ENCODE data around the gene C22orf23. TPM values are rescaled to one million over a fixed set of nuclear protein-coding genes. Genes with fewer than 3 reads are reported as not detected.

The C22orf23 gene
- total and polyA plus RNA-seq, 2 of the 4 experiments (the other 2 are of a cell fraction), result 0.39 to 0.54 TPM

DNA sequence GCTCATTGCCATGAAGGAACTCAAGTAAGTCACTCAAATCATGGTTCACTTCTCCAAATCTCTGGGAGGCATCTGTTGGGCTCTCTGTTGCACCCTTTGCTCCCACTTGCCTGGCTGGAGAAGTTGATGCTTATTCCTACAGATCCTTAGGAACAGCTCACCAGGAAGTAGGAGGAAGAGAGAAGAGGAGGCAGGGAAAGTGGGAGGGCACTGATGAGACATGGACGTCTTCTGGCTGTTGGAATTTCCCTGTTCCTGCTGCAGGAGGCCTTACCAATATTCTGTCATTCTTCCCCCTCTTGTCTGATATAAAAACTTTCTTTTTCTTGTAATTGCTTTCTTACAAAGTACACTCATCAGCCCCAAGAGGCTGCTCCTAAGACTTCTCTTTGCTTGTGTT is 13.7 kb upstream of the C22orf23 start:
- no TSS peak for BruUV-seq (replicated peaks)
- Histone ChIP-seq H2BK120ac (ENCODE audit: low read depth, low read length) (no peak overlapping the region), H2BK15ac (ENCODE audit: low read depth, low read length) (no peak overlapping the region), H2BK5ac (ENCODE audit: low read depth, low read length, poor library complexity, severe bottlenecking) (no peak overlapping the region), H3K14ac (replicated peaks; ENCODE audit: low read depth, low read length) (no peak overlapping the region), H3K4me3 (ENCODE audit: insufficient read depth, low read depth, low read length) (no peak overlapping the region), H3K9ac (ENCODE audit: low read depth, low read length) (no peak overlapping the region), H3K9me1 (ENCODE audit: insufficient read depth, low read length) (peaks cover 5% of the 10 kb centered on the region; the same call in 1 of the 2 replicates), H4K20me1 (ENCODE audit: insufficient read depth, low read length) (peaks cover 12% of the 10 kb centered on the region), H3K23ac (ENCODE audit: low read depth, low read length) (no peak overlapping the region), H3K4me1 (ENCODE audit: control insufficient read depth, insufficient read depth, low read length) (peaks cover 7% of the 10 kb centered on the region), H4K5ac (ENCODE audit: low read depth, low read length) (no peak overlapping the region), H3K56ac (ENCODE audit: extremely low read depth, insufficient read depth, low read length) (no peak overlapping the region), H4K91ac (ENCODE audit: insufficient read depth, low read depth, low read length) (no peak overlapping the region), H3K27me3 (ENCODE audit: control insufficient read depth, insufficient read depth, low read length) (no peaks in the 10 kb centered on the region), H3K27ac (ENCODE audit: insufficient read depth, low read length) (no peak overlapping the region), H3K18ac (ENCODE audit: low read depth, low read length) (no peak overlapping the region), H2AK5ac (ENCODE audit: low read depth, low read length) (no peak overlapping the region), H2AFZ (replicated peaks; ENCODE audit: low read length, poor library complexity) (no peak overlapping the region), H4K8ac (ENCODE audit: low read depth in 2 of 2, low read length in 2 of 2) (no peak overlapping the region), H3K36me3 (ENCODE audit: control insufficient read depth, insufficient read depth, low read length) (peaks cover 28% of the 10 kb centered on the region), H2BK20ac (ENCODE audit: low read depth, low read length) (no peak overlapping the region), H2AK9ac (replicated peaks; ENCODE audit: low read depth, low read length, poor library complexity) (no peak overlapping the region), H3K9me3 (ENCODE audit: control insufficient read depth, insufficient read depth, low read length) (no peaks in the 10 kb centered on the region), H3K79me1 (ENCODE audit: low read depth in 1 of 2, low read length in 2 of 2) (peaks cover 11 to 16% of the 10 kb centered on the region in 2 experiments), H3K4me2 (ENCODE audit: low read depth, low read length) (no peak overlapping the region), H3K4ac (ENCODE audit: low read depth, low read length) (no peak overlapping the region)
- TF ChIP-seq MAFK (IDR thresholded peaks at IDR 0.05; ENCODE audit: low read depth, low read length) (no peak), RFX5 (IDR thresholded peaks at IDR 0.05; ENCODE audit: low read depth, low read length) (no peak), CEBPB (IDR thresholded peaks at IDR 0.05; ENCODE audit: low read depth, low read length) (no peak), POLR2A (IDR thresholded peaks at IDR 0.05; ENCODE audit: low read depth, low read length) (no peak), RAD21 (IDR thresholded peaks at IDR 0.05; ENCODE audit: low read length) (no peak)
- WGBS, 2 experiments (ENCODE audit: extremely low coverage in 2 of 2, insufficient read length in 1 of 2), result no CpG with 5 or more reads among the region's 1 CpG
- POLR2A ChIA-PET (ENCODE audit: unreplicated experiment), result no interaction called here
- CTCF ChIA-PET, result no interaction called here
- DNase-seq, result peak; percentile 38
- dilution Hi-C loops (cut with HindIII; ENCODE audit: low sequenced_read_pairs, unreplicated experiment), result no loop called here
- no peak for ATAC-seq (ENCODE audit: low read depth)
- in situ Hi-C loops (cut with MboI; ENCODE audit: low sequenced_read_pairs), result no loop called here
- intact Hi-C loops (cut with micrococcal nuclease), result no loop called here
